ENCODE measurements around the gene ATXN7L2. TPM values are rescaled to one million over a fixed set of nuclear protein-coding genes. Genes with fewer than 3 reads are reported as not detected.

Gene ATXN7L2
- total and polyA plus RNA-seq, 10 of the 15 experiments (the other 5 are each of a cell fraction or from before 2014, with no cell fraction given), result 0.27 to 7.4 (median 4.9) TPM

- no peak for TF ChIP-seq TCF7 (IDR thresholded peaks at IDR 0.05; ENCODE audit: borderline replicate concordance)
- TF ChIP-seq FOXK2 (IDR thresholded peaks at IDR 0.05), result no peak
- no peak for TF ChIP-seq TCF3 (IDR thresholded peaks at IDR 0.05; ENCODE audit: borderline replicate concordance, insufficient read depth, low read depth, low read length)
- no peak for TF ChIP-seq IRF4 (IDR thresholded peaks at IDR 0.05; ENCODE audit: low read depth, low read length)
- no peak for TF ChIP-seq RAD21 (IDR thresholded peaks at IDR 0.05; ENCODE audit: insufficient read depth, low read depth, low read length)
- TF ChIP-seq, protein P1, sequence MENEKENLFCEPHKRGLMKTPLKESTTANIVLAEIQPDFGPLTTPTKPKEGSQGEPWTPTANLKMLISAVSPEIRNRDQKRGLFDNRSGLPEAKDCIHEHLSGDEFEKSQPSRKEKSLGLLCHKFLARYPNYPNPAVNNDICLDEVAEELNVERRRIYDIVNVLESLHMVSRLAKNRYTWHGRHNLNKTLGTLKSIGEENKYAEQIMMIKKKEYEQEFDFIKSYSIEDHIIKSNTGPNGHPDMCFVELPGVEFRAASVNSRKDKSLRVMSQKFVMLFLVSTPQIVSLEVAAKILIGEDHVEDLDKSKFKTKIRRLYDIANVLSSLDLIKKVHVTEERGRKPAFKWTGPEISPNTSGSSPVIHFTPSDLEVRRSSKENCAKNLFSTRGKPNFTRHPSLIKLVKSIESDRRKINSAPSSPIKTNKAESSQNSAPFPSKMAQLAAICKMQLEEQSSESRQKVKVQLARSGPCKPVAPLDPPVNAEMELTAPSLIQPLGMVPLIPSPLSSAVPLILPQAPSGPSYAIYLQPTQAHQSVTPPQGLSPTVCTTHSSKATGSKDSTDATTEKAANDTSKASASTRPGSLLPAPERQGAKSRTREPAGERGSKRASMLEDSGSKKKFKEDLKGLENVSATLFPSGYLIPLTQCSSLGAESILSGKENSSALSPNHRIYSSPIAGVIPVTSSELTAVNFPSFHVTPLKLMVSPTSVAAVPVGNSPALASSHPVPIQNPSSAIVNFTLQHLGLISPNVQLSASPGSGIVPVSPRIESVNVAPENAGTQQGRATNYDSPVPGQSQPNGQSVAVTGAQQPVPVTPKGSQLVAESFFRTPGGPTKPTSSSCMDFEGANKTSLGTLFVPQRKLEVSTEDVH (IDR thresholded peaks at IDR 0.05; ENCODE audit: low read depth, partially characterized antibody), result no peak
- TF ChIP-seq RELB (IDR thresholded peaks at IDR 0.05; ENCODE audit: low read depth), result no peak
- no peak for TF ChIP-seq DPF2 (IDR thresholded peaks at IDR 0.05)
- no peak for TF ChIP-seq ETV6 (conservative IDR thresholded peaks at IDR 0.05 in 1 of 2, IDR thresholded peaks at IDR 0.05 in 1 of 2; ENCODE audit: borderline replicate concordance in 1 of 2, low read depth in 1 of 2)
- TF ChIP-seq POLR2AphosphoS2 (IDR thresholded peaks at IDR 0.05; ENCODE audit: low read depth, low read length), result no peak
Observed at GRCh38 chr1:109537450-109538178, 53.9 kb downstream of the ATXN7L2 start (continued).

Data from GM12878 (cell line).